ENCODE data around the gene GREB1.

DNA sequence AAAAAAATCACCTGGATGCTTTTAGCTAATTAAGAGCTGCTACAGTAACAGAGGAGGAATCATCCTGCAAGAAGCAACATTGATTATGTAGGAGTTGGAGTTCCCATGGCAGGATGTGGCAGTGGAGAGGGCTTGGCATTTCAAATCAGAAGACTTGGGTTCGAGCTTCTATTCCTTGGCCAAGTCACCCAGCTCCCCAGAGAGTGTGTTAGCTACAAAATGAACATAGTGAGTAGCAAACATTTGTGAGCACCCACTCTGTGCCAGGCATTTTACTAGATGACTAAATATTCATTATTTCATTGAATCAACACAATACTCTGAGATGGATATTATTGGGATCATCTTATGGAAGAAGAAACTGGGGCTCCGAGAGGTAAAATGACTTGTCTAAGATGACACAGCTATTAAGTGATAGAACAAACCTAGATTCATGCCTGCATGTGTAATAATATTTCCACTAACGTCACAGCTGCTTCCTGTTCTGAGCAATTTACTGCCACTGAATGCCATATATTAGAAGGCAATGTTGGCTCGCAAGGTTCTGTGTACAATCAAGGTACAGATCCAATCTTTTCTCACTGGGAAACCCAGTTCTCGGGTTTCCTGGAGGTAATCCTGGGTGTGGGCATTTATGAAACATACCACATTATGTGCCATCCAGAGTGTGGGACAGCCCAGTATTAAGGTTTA lies 118.2 kb downstream of the GREB1 start:
- TF ChIP-seq POLR2AphosphoS5 (IDR thresholded peaks at IDR 0.05) (no peak), POLR2A (IDR thresholded peaks at IDR 0.05) (no peak)
- TF ChIP-seq, protein P1, sequence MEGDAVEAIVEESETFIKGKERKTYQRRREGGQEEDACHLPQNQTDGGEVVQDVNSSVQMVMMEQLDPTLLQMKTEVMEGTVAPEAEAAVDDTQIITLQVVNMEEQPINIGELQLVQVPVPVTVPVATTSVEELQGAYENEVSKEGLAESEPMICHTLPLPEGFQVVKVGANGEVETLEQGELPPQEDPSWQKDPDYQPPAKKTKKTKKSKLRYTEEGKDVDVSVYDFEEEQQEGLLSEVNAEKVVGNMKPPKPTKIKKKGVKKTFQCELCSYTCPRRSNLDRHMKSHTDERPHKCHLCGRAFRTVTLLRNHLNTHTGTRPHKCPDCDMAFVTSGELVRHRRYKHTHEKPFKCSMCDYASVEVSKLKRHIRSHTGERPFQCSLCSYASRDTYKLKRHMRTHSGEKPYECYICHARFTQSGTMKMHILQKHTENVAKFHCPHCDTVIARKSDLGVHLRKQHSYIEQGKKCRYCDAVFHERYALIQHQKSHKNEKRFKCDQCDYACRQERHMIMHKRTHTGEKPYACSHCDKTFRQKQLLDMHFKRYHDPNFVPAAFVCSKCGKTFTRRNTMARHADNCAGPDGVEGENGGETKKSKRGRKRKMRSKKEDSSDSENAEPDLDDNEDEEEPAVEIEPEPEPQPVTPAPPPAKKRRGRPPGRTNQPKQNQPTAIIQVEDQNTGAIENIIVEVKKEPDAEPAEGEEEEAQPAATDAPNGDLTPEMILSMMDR (IDR thresholded peaks at IDR 0.05) = no peak

Data from gastroesophageal sphincter (tissue), 3 donors.